ENCODE results near the gene HLTF.

HLTF gene

DNA sequence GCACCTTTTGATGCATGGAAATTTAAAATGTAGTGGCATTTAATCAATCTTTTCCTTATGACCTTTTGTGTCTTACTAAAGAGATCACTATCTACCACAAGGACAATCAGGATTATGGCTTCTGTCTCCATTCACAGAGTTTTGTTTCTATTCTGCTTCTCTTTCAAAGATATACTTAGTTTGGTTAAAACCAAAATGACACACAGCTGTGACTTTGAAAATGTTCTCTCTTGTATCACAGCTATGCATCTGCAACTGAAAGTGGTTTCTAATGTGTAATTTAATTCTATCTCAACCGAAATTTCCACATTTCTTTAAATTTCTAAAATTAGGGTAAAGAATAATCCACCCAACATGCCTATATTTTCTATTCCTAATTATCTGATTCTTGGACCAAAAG lies 27.7 kb downstream of the HLTF start:
- Histone ChIP-seq H3K4me3 (no peak overlapping the region), H3K4me1 (no peaks in the 10 kb centered on the region), H3K4me2 (no peak overlapping the region), H4K20me1 (no peaks in the 10 kb centered on the region), H3K27ac (no peak overlapping the region), H3K36me3 (peaks cover 84% of the 10 kb centered on the region), H3K9ac (no peak overlapping the region), H3K27me3 (no peaks in the 10 kb centered on the region), H3K9me3 (no peaks in the 10 kb centered on the region)
- no peak for TF ChIP-seq Cebpa-rat (IDR thresholded peaks at IDR 0.05)

- no peak overlapping the region for H3K9ac ChIP-seq
- H3K4me1 ChIP-seq: no peaks in the 10 kb centered on the region
- no peak overlapping the region for H3K27ac ChIP-seq
- H3K36me3 ChIP-seq: peaks cover 87% of the 10 kb centered on the region
- no peak overlapping the region for H3K4me3 ChIP-seq
- H4K20me1 ChIP-seq: no peaks in the 10 kb centered on the region
- H3K27me3 ChIP-seq: no peaks in the 10 kb centered on the region
- TF ChIP-seq Cebpa-rat (IDR thresholded peaks at IDR 0.05): no peak
- no peak overlapping the region for H3K4me2 ChIP-seq
- H3K9me3 ChIP-seq: no peaks in the 10 kb centered on the region
These were observed 28.1 kb downstream of the HLTF start for GRCh38 chr3:149058198-149058597.

DNA sequence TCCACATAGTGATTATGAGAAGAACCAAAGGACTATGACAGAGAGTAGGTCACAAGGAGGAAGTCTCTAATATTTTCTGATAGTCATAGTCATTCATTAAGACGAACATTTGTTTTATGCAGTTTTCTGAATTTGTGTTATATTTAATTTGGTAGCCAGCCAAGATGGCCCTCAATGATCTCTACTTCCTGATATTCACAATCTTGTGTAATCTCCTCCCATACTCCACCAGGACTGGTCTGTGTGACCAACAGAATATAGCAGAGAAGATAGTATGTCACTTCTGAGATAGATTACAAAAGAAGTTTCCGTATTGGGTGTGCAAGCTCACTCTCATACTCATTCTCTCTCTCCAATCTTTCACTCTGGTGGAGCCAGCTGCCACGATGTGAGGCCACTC lies 30.8 kb downstream of the HLTF start:
- Histone ChIP-seq H3K36me3 (peaks cover 89% of the 10 kb centered on the region), H4K20me1 (no peaks in the 10 kb centered on the region), H3K4me3 (no peak overlapping the region), H3K27ac (no peak overlapping the region), H3K4me1 (no peaks in the 10 kb centered on the region), H3K9me3 (no peaks in the 10 kb centered on the region), H3K4me2 (no peak overlapping the region), H3K9ac (no peak overlapping the region), H3K27me3 (no peaks in the 10 kb centered on the region)
- TF ChIP-seq Cebpa-rat (IDR thresholded peaks at IDR 0.05): no peak

- Histone ChIP-seq H4K20me1 (0 out of 2 replicates have a peak, but pooled peaks cover 8% of the 10 kb centered on the region), H3K4me3 (no peak overlapping the region), H3K4me1 (no peaks in the 10 kb centered on the region), H3K36me3 (peaks cover 75% of the 10 kb centered on the region), H3K9me3 (no peaks in the 10 kb centered on the region), H3K9ac (no peak overlapping the region), H3K4me2 (no peak overlapping the region), H3K27me3 (no peaks in the 10 kb centered on the region), H3K27ac (no peak overlapping the region)
- no peak for TF ChIP-seq Cebpa-rat (IDR thresholded peaks at IDR 0.05)
These were observed 41.8 kb downstream of the HLTF start for GRCh38 chr3:149044339-149045083.

- no peaks in the 10 kb centered on the region for H3K27me3 ChIP-seq
- no peak overlapping the region for H3K9ac ChIP-seq
These were observed 43.4 kb downstream of the HLTF start for GRCh38 chr3:149042789-149043386.

DNA sequence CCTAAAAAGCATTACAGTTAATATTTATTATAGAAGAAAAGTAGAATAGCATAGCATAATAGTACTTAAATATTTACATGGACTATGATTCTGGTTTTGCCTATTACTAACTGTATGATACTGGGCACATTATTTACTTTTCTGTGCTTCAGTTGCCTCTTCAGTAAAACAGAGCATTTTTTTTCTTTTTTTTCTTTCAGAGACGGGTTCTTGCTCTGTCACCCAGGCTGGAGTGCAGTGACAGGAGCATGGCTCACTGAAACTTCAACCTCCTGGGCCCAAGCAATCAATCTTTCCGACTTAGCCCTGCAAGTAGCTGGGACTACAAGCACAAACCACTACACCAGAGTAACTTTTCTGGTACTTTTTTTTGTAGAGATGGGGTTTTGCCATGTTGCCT lies 48.0 kb downstream of the HLTF start:
- H3K4me3 ChIP-seq: no peak overlapping the region
- TF ChIP-seq Cebpa-rat (IDR thresholded peaks at IDR 0.05): no peak
- no peak overlapping the region for H3K4me2 ChIP-seq
- H3K9ac ChIP-seq: no peak overlapping the region
- no peaks in the 10 kb centered on the region for H3K4me1 ChIP-seq
- 0 out of 2 replicates have a peak, but pooled peaks cover 8% of the 10 kb centered on the region for H4K20me1 ChIP-seq
- H3K36me3 ChIP-seq: peaks cover 67% of the 10 kb centered on the region
- no peaks in the 10 kb centered on the region for H3K9me3 ChIP-seq
- H3K27ac ChIP-seq: no peak overlapping the region
- no peaks in the 10 kb centered on the region for H3K27me3 ChIP-seq

More at GRCh38 chr3:149042789-149043386, 43.4 kb downstream of the HLTF start:
- H3K36me3 ChIP-seq: peaks cover 77% of the 10 kb centered on the region
- no peak overlapping the region for H3K4me2 ChIP-seq
- H3K4me3 ChIP-seq: no peak overlapping the region
- H3K4me1 ChIP-seq: no peaks in the 10 kb centered on the region
- H4K20me1 ChIP-seq: 0 out of 2 replicates have a peak, but pooled peaks cover 8% of the 10 kb centered on the region
- no peak overlapping the region for H3K27ac ChIP-seq
- no peak for TF ChIP-seq Cebpa-rat (IDR thresholded peaks at IDR 0.05)
- no peaks in the 10 kb centered on the region for H3K9me3 ChIP-seq

GRCh38 chr3:149037684-149038083 lies 48.6 kb downstream of the HLTF start:
- Histone ChIP-seq H3K4me1 (no peaks in the 10 kb centered on the region), H3K4me2 (no peak overlapping the region), H3K4me3 (no peak overlapping the region), H4K20me1 (0 out of 2 replicates have a peak, but pooled peaks cover 8% of the 10 kb centered on the region), H3K9me3 (no peaks in the 10 kb centered on the region), H3K36me3 (peaks cover 69% of the 10 kb centered on the region), H3K9ac (no peak overlapping the region), H3K27ac (no peak overlapping the region), H3K27me3 (no peaks in the 10 kb centered on the region)
- no peak for TF ChIP-seq Cebpa-rat (IDR thresholded peaks at IDR 0.05)

DNA sequence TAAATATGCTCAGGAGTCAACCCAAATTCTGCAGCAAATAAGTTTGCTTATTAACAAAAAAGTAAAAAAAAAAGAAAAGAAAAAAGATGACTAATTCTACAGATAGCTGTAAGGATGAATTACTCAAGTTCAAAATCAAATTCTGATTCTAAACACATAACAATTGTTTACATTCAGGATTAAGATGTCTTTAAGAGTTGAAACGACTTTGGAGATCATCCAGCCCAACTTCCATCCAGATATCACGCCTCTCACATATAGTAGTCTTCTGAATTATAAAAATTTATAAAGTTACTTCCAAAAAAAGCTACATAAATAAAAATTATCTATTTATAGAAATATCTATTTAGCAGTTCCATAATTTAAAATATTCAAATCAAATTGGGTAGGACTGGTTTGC lies 55.2 kb downstream of the HLTF start:
- Histone ChIP-seq H3K36me3 (peaks cover 69% of the 10 kb centered on the region), H3K4me1 (no peaks in the 10 kb centered on the region)

GRCh38 chr3:149026718-149027117 lies 59.6 kb downstream of the HLTF start:
- no peak overlapping the region for H3K4me2 ChIP-seq

More for the DNA sequence above, 55.2 kb downstream of the HLTF start:
- no peaks in the 10 kb centered on the region for H3K27me3 ChIP-seq
- no peak overlapping the region for H3K27ac ChIP-seq
- no peak overlapping the region for H3K4me2 ChIP-seq
- H3K9ac ChIP-seq: no peak overlapping the region
- no peaks in the 10 kb centered on the region for H4K20me1 ChIP-seq
- no peaks in the 10 kb centered on the region for H3K9me3 ChIP-seq
- H3K4me3 ChIP-seq: no peak overlapping the region
- TF ChIP-seq Cebpa-rat (IDR thresholded peaks at IDR 0.05): no peak

DNA sequence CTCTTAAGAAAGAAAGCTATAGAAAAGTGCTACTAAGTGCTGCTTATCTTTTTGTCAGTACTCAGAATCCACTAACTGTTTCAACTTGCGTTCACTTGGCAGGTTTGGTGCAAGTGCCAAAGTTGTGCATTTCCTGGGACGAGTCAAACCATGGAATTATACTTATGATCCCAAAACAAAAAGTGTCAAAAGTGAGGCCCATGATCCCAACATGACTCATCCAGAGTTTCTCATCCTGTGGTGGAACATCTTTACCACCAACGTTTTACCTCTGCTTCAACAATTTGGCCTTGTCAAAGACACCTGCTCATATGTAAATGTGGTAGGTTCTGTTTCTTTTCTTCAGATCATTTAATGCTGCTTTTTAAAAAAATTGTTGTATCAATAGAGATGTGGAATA lies 62.4 kb downstream of the HLTF start:
- no peak for TF ChIP-seq Cebpa-rat (IDR thresholded peaks at IDR 0.05)
- no peaks in the 10 kb centered on the region for H3K4me1 ChIP-seq
- no peak overlapping the region for H3K4me3 ChIP-seq
- H3K27ac ChIP-seq: no peak overlapping the region
- H3K9me3 ChIP-seq: peaks cover 24% of the 10 kb centered on the region
- no peak overlapping the region for H3K9ac ChIP-seq
- no peaks in the 10 kb centered on the region for H3K27me3 ChIP-seq
- H4K20me1 ChIP-seq: peaks cover 16% of the 10 kb centered on the region
- peaks cover 90% of the 10 kb centered on the region for H3K36me3 ChIP-seq
- H3K4me2 ChIP-seq: no peak overlapping the region

More at GRCh38 chr3:149026718-149027117, 59.6 kb downstream of the HLTF start:
- TF ChIP-seq Cebpa-rat (IDR thresholded peaks at IDR 0.05): no peak
- H3K27ac ChIP-seq: no peak overlapping the region
- H3K4me1 ChIP-seq: no peaks in the 10 kb centered on the region
- H3K4me3 ChIP-seq: no peak overlapping the region
- no peaks in the 10 kb centered on the region for H4K20me1 ChIP-seq
- peaks cover 89% of the 10 kb centered on the region for H3K36me3 ChIP-seq
- no peak overlapping the region for H3K9ac ChIP-seq
- peaks cover 24% of the 10 kb centered on the region for H3K9me3 ChIP-seq
- no peaks in the 10 kb centered on the region for H3K27me3 ChIP-seq
